HTERT RPE-1 (cell line): ENCODE measurements around the gene MPHOSPH6.
"Not testable (repeated sequence)": the region's sequence is repeated elsewhere in the genome, so short reads cannot be mapped to it uniquely, and the experiment has no call there.

Source experiments
- in situ Hi-C: fragments of 300-500 bp; cut with MboI; formaldehyde crosslinking; loops from 4 replicates; pipeline ENCODE4 v1.14.3; 2020; ENCODE audit warnings: low sequenced_read_pairs

The MPHOSPH6 gene

GRCh38 chr16:82176204-82176603 is 6.2 kb upstream of the MPHOSPH6 start:
- in situ Hi-C loops = no loop called here

DNA sequence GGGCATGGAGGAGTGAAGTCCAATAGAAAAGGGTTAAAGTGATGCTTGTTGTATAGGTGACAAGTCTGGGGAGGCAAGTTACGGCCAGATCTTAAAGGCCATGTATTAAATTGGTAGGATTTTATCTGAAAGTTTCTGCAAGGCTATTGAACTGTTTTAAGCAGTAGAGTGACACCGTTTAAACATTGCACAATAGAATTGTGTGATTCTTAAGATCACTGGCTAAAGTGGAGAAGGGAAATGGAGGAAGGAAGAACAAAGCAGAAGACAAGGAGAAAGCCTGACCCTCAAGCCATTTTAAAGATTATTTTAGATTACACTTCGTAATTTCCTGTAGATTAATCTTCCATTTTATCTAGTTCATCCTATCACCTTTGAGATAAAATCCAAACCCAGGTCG is 5.6 kb upstream of the MPHOSPH6 start:
- in situ Hi-C loops = no loop called here

- in situ Hi-C loops = no loop called here
Observed at GRCh38 chr16:82167670-82168069, 2.4 kb downstream of the MPHOSPH6 start.

- in situ Hi-C loops = no loop called here
Observed at GRCh38 chr16:82160226-82160625, 9.8 kb downstream of the MPHOSPH6 start.

DNA sequence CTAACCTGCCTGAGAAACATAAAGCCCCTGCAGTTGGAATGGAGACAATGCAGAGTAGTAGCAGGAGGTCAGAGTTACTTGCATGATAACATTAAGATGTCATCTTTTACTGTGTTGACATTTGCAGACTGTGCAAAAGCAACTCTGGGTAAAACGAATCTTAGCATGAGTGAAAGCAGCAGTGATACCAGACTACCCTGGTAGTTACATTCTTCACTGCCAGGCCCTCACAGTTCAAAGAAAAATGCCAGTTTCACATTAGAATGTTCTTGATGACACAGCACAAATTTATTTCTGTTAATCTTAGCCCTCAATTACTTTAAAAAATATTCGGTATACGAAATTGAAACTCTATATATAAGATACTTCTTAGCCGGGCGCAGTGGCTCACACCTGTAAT is 12.2 kb downstream of the MPHOSPH6 start:
- in situ Hi-C loops = no loop called here

- in situ Hi-C loops = no loop called here
Observed at GRCh38 chr16:82157534-82157812, 12.6 kb downstream of the MPHOSPH6 start.

- in situ Hi-C loops = no loop called here
Observed at GRCh38 chr16:82156761-82157533, 13.1 kb downstream of the MPHOSPH6 start.

- in situ Hi-C loops = no loop called here
Observed at GRCh38 chr16:82152641-82153112, 17.3 kb downstream of the MPHOSPH6 start.

GRCh38 chr16:82152196-82152595 is 17.8 kb downstream of the MPHOSPH6 start:
- in situ Hi-C loops = no loop called here

GRCh38 chr16:82150549-82150948 is 19.5 kb downstream of the MPHOSPH6 start:
- in situ Hi-C loops = no loop called here

GRCh38 chr16:82149536-82149935 is 20.5 kb downstream of the MPHOSPH6 start:
- in situ Hi-C loops = no loop called here

- in situ Hi-C loops = no loop called here
Observed at GRCh38 chr16:82147546-82147945, 22.5 kb downstream of the MPHOSPH6 start.

DNA sequence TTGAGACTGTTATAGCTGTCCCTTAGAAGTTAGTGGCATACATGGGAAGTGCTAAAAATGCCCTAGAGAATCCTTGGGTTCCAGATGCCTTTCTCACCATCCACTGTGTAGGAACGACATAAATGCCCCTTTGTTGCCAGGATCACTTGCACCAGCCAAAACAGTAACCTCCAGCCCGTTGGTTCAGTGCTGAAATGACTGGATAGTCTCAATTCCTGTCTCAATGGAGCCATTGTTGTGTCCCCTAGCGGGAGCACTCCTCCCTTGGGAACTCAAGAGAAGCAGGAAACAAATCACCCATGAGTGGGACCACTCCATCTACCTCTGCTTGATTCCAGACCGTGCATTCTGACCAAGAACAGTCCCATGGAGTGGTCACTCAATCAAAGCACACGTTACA is 23.1 kb downstream of the MPHOSPH6 start:
- in situ Hi-C loops = no loop called here

DNA sequence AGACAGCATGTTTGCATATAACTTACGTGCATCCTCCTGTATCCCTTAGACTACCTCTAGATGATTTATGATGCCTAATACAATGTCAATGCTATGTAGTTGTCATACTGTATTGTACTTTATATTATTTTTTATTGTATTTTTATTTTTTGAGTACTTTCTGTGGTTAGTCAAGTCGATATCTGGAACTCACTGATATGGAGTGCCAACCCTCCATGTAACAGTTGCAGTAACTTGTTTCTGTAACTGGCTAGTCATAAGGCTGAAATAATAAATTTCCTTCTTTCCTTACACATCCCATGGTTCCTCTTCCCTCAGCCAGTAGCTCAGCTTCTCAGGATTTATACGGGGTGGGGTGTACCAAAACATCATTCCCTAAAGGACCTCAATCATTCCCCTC is 23.5 kb downstream of the MPHOSPH6 start:
- in situ Hi-C loops = no loop called here

DNA sequence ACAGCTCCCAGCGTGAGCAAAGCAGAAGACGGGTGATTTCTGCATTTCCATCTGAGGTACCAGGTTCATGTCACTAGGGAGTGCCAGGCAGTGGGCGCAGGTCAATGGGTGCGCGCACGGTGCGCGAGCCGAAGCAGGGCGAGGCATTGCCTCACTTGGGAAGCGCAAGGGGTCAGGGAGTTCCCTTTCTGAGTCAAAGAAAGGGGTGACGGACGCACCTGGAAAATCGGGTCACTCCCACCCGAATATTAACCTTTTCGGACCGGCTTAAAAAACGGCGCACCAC is 30.8 kb downstream of the MPHOSPH6 start:
- in situ Hi-C loops = not testable (repeated sequence)

GRCh38 chr16:82138478-82139285 is 31.3 kb downstream of the MPHOSPH6 start:
- in situ Hi-C loops = no loop called here

GRCh38 chr16:82137822-82138167 is 32.2 kb downstream of the MPHOSPH6 start:
- in situ Hi-C loops = no loop called here

DNA sequence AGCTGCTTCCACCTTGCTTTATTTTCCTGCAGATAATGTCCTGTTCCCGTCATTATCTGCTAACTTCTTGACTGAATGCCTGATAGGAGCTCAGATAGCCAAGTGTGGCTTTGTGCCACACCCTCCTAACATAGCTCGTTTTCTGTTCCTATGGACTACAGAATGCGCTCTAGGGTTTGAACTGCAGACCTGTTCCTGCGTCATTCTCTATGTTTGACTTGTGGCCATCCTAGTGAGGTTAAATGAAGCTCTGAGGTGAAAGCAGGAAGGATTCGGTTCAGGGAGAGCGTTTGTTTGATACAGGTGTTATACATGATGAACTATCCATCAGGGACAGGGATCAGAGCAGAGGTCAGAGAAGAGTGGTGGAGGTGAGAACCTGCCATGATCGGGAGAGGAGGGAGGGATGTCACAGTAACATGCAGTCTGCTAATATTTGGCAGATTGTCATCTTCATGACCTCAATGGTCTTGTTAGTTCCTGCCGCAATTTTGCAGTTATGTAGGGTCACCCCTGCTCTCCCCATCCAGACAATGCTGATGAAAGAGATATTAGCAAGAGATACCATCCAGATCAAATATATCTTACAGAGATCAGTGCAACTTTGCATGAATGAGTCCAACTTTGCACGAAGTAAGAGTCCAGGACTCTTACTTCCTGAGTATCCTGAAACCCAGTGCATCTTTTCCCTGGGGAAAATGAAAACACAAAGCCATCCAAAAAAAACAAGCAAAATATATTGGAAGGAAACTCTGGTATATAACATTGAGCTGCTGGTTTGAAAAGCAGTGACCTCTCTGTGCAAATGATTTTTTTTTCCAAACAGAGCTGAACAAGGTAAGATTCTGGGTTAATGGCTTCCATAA is 32.8 kb downstream of the MPHOSPH6 start:
- in situ Hi-C loops = no loop called here

- in situ Hi-C loops = no loop called here
Observed at GRCh38 chr16:82135844-82136243, 34.2 kb downstream of the MPHOSPH6 start.

- in situ Hi-C loops = no loop called here
Observed at GRCh38 chr16:82134846-82135245, 35.2 kb downstream of the MPHOSPH6 start.

GRCh38 chr16:82133798-82134197 is 36.2 kb downstream of the MPHOSPH6 start:
- in situ Hi-C loops = no loop called here

- in situ Hi-C loops = no loop called here
Observed at GRCh38 chr16:82129881-82130280, 40.1 kb downstream of the MPHOSPH6 start.
